ENCODE data around the gene SH2B3. TPM values are rescaled to one million over a fixed set of nuclear protein-coding genes. Genes with fewer than 3 reads are reported as not detected.

The SH2B3 gene
- total RNA-seq, 2 donors from 2014 or later, result 38.7 to 39.3 TPM

DNA sequence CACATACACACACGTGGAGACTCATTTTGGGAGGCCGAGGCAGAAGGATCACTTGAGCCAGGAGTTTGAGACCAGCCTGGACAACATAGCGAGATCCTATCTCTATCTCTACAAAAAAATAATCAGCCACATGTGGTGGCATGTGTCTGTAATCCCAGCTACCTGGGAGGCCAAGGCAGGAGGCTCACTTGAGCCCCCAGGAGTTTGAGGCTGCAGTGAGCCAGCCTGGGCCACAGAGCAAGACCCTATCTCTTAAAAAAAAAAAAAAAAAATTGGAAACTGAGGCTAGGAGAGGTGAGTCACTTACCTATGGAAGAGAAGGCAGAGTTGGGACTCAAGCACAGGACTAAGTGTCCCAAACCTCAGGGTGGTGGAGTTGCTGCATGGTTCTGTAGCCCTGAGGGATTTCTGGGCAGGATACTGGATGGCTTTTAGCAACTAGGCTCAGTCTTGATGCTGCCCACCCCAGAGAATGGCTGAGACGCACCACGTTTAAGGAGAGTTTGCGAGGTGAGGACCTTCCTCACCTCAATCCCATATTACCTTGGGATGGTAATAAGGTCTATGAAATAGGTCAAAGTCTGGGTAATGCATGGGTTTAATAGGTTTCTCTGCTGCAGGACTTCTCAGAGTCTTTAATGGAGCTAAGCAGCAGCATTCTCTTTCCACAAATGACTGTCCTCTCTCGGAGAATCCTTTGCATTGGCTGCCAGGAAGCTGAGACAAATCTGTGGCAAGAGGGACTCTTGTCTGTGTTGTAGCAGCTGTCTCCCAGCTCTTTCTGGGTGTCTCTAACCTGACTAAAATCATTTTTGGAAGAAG is 35.6 kb downstream of the SH2B3 start:
- Mint-ChIP-seq H3K27me3 (no peaks in the 10 kb centered on the region), H3K4me1 (peaks cover 74% of the 10 kb centered on the region), H3K36me3 (ENCODE audit: low read depth) (no peaks in the 10 kb centered on the region), H3K27ac (peak overlapping the region; percentile 100), H3K4me3 (no peak overlapping the region)
- DNase-seq (no peak), ATAC-seq (no peak)
- H3K9me3 ChIP-seq (ENCODE audit: control insufficient read depth, low read length, poor library complexity, severe bottlenecking), result no peaks in the 10 kb centered on the region

DNA sequence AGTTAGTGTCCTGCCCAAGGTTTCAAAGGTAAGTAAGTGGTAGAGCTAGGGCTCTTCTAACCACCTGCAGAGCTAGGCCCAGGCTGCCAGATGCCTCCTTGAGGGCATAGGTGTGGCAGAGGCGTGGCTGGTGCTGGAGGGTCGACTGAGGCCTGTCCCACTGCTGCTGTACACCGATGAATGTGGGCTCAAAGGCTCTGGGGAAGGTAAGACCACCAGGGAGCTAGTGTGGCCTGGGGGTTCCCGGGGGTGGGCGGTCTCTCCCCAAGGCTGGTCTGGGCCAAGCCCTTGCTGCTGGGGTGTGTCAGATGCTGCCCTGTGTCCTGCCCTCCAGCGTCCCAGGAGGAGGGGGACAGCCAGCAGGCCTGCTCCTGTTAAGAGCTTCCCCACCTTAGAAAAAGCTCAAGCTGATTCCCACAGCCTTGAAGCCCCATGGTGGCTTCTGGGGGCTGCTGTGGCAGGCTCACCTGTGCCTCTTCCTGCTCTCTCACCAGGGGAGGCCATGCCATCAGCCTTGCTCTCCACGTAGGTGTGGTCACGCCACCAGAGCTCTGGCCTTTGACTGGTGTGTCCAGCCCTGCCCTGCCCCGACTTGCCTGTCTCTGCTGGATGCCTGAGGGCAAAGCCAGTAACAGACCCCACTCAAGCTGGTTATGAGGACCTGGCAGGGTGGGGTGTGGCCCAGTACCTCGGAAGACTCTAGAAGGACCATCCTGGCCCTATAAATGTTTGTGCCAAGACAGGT is 36.8 kb downstream of the SH2B3 start:
- Mint-ChIP-seq H3K4me3 (peak overlapping the region; percentile 36), H3K27ac (peak overlapping the region; percentile 100), H3K4me1 (peaks cover 70% of the 10 kb centered on the region), H3K36me3 (ENCODE audit: low read depth) (no peaks in the 10 kb centered on the region), H3K27me3 (no peaks in the 10 kb centered on the region)
- no peaks in the 10 kb centered on the region for H3K9me3 ChIP-seq (ENCODE audit: control insufficient read depth, low read length, poor library complexity, severe bottlenecking)
- no peak for DNase-seq
- ATAC-seq, result no peak

DNA sequence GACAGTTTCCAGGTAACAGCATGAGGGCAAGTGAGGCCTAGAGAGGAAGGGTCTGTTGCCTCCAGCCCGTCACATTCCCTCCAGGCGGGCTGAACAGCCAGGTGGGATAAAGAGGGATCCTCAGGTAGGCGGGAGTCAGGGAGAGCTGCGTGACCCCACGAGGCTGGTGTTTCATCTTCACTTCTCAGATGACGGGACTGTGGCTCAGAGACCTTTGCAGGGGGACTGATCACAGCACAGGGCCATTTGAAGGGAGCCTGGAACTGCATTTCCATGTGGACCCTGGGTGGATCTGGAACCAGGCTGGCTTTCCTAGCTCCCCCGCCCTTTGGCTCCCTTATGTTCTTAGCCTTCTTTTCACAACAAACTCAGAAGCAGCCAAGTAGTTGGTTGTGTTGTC is 37.4 kb downstream of the SH2B3 start:
- Mint-ChIP-seq H3K27ac (peak overlapping the region; percentile 100), H3K4me1 (peaks cover 69% of the 10 kb centered on the region), H3K27me3 (no peaks in the 10 kb centered on the region), H3K36me3 (ENCODE audit: low read depth) (peaks cover 3% of the 10 kb centered on the region), H3K4me3 (peak overlapping the region; percentile 36)
- no peaks in the 10 kb centered on the region for H3K9me3 ChIP-seq (ENCODE audit: control insufficient read depth, low read length, poor library complexity, severe bottlenecking)
- DNase-seq (no peak), ATAC-seq (no peak)

DNA sequence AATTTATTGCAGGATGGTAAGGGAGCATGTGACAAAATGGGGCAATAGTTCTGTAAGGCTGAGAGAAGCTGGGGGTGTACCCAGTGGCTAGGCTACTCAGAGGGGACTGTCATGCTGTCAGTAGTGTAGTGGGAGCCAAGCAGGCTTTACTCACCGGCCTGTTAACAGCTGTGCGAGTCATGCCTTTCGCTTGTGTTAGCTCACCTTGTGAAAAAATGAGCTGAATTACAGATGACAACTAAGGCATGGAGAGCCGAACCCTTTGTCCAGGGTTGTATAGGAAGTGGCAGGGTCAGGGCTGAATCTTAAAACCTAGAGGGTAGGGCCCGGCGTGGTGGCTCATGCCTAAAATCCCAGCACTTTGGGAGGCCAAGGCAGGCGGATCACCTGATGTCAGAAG is 37.9 kb downstream of the SH2B3 start:
- H3K36me3 Mint-ChIP-seq (ENCODE audit: low read depth), result peaks cover 3% of the 10 kb centered on the region

DNA sequence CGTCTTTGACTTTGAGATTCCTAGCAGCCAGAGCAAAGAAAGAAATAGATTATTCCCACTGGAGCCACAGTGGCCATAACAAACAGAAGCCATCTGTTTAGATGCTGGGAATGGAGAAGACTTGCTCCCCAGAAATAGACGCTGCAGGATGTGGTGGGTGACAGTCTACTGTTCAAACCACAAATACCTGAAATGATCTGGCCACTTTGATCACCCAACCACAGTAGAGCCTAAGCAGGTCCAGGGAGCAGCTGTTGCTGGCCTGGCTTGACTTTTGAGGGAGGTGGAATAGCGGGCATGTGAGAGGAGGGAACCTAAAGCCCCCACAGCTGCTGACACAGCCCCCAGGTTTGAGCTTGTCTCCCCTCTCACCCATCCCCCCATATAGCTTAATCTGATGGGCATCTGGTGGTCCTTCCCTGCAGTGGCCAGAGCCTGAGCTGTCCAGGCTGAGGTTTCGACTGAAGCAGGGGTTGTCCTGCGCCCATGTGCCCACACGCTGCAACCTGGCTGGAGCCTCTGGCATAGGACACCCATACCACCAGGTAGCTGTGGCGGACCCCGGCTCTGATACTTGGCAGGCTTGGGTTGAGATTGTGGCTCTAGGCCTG is 38.7 kb downstream of the SH2B3 start:
- Mint-ChIP-seq H3K36me3 (ENCODE audit: low read depth) (peaks cover 5% of the 10 kb centered on the region), H3K4me3 (peak overlapping the region; percentile 81), H3K4me1 (peaks cover 73% of the 10 kb centered on the region), H3K27me3 (no peaks in the 10 kb centered on the region), H3K27ac (peak overlapping the region; percentile 100)
- H3K9me3 ChIP-seq (ENCODE audit: control insufficient read depth, low read length, poor library complexity, severe bottlenecking), result no peaks in the 10 kb centered on the region
- ATAC-seq (no peak), DNase-seq (no peak)

More for the DNA sequence above, 37.9 kb downstream of the SH2B3 start:
- Mint-ChIP-seq H3K27ac (peak overlapping the region; percentile 100), H3K4me3 (peak overlapping the region; percentile 36), H3K27me3 (no peaks in the 10 kb centered on the region), H3K4me1 (peaks cover 69% of the 10 kb centered on the region)
- DNase-seq (no peak), ATAC-seq (no peak)
- H3K9me3 ChIP-seq (ENCODE audit: control insufficient read depth, low read length, poor library complexity, severe bottlenecking), result no peaks in the 10 kb centered on the region

DNA sequence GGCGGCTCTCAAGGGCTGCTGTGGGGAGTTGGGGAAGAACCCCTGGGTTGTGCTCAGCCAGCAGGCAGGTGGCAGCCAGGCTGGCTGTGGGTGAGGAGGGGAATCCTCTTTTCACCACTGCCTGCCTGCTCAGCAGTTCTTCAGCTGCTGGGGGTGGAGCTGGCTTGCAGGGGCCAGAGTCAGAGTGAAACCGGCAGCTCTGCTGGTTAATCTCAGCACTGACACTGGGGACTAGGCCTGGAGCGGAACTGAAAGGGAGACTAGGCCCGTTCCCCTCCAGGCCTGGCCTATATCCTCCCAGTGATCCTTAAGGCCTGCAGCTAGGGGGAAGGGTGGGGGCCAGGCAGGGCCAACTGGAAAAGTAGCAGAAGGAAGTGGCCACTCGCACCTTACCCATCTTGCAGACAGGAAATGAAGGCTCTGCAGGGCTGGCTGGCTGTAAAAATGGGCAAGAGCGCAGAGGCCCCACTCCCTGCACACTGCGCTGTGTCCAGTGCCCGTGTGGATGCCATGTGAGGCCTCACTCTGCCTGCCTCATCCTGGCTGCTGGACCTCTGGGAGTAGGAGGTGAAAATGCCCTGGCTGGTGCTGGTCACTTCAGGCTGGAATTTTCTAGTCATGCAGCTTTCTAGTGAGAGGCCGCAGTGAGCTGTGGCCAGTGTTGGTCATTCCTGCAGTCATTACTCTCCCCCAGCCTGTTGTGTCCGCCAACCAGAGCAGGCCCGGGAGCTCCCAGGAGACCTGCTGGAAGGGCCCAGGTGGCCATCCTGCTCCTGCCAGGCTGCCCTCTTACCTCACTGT is 39.4 kb downstream of the SH2B3 start:
- peak; percentile 97 for ATAC-seq
- H3K9me3 ChIP-seq (ENCODE audit: control insufficient read depth, low read length, poor library complexity, severe bottlenecking), result no peaks in the 10 kb centered on the region
- H3K27me3 Mint-ChIP-seq, result no peaks in the 10 kb centered on the region
- H3K27ac Mint-ChIP-seq, result peak overlapping the region; percentile 100
- H3K36me3 Mint-ChIP-seq (ENCODE audit: low read depth), result peaks cover 5% of the 10 kb centered on the region
- peak overlapping the region; percentile 81 for H3K4me3 Mint-ChIP-seq
- H3K4me1 Mint-ChIP-seq, result peaks cover 70% of the 10 kb centered on the region
- DNase-seq, result peak; percentile 66 to 81 (median 76)

DNA sequence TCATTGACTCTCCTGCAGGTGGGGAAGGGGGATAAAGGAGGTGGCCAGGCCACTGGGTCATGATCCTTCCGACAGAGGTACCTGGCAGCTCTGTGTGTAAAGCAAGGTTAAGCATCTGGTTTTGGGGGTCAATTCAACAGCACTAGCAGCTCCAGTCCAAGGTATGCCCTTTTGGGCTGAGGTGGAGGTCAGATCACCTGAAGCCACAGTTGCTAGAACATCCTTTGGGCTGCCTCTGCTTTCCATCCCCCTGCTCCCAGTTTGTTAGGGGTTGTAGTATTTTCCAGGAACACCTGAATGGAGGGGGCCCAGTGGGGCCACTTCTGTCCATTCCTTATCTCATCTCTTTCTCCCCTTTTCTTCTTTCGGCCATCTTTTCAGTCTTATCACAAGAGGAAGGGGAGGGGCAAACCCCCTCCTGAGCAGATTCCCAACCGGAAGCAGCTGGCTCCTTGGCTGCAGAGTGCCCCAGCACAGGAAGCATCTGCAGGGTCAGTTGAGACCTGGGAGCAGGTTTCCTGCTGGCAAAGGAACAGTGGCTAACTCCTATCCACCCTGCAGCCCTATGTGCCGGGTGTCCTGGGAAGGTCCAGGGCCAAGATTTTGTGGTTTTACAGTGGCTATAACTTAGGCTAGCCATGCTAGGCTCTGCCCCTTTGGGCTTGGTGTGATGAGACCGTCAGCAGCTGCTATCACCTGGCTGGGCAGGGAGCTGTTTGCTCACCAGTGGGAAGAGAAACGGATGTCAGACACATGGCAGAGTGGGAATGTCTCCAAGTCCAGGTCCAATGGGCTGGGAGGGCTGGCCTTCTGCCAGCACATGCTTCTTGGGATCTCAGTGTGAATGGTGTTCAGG is 40.2 kb downstream of the SH2B3 start:
- H3K27me3 Mint-ChIP-seq, result no peaks in the 10 kb centered on the region
- ATAC-seq (no peak), DNase-seq (no peak)
- peaks cover 5% of the 10 kb centered on the region for H3K36me3 Mint-ChIP-seq (ENCODE audit: low read depth)
- no peaks in the 10 kb centered on the region for H3K9me3 ChIP-seq (ENCODE audit: control insufficient read depth, low read length, poor library complexity, severe bottlenecking)
- peak overlapping the region; percentile 68 for H3K4me3 Mint-ChIP-seq
- peaks cover 69% of the 10 kb centered on the region for H3K4me1 Mint-ChIP-seq
- peak overlapping the region; percentile 100 for H3K27ac Mint-ChIP-seq

DNA sequence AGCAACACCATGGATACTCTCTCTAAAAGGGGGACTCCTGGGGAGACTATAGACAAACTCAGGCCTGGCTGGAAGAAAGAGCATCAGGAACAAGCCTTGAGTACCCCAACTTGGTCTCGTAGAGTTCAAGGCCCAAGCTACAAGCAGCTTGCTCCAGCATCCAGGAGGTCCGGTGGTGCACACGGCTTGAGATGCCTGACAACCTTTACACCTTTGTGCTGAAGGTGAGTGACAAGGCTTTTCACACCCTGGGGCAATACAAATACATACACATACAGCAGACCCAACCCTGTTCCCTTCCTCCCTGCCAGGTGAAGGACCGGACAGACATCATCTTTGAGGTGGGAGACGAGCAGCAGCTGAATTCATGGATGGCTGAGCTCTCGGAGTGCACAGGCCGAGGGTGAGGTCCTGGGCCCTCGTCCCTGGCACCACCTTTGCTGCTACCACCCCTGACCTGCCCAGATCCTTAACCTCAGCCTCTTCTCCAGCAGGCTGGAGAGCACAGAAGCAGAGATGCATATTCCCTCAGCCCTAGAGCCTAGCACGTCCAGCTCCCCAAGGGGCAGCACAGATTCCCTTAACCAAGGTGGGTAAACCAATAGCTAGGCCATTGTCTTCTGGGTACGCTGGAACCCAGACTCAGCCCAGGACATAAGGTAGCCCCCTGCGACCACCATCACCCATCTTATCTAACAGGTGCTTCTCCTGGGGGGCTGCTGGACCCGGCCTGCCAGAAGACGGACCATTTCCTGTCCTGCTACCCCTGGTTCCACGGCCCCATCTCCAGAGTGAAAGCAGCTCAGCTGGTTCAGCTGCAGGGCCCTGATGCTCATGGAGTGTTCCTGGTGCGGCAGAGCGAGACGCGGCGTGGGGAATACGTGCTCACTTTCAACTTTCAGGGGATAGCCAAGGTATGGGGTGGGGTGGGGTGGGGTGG is 41.2 kb downstream of the SH2B3 start:
- Mint-ChIP-seq H3K36me3 (ENCODE audit: low read depth) (peaks cover 6% of the 10 kb centered on the region), H3K4me3 (no peak overlapping the region), H3K27ac (peak overlapping the region; percentile 100), H3K27me3 (no peaks in the 10 kb centered on the region), H3K4me1 (peaks cover 69% of the 10 kb centered on the region)
- no peak for DNase-seq
- ATAC-seq, result no peak
- no peaks in the 10 kb centered on the region for H3K9me3 ChIP-seq (ENCODE audit: control insufficient read depth, low read length, poor library complexity, severe bottlenecking)

DNA sequence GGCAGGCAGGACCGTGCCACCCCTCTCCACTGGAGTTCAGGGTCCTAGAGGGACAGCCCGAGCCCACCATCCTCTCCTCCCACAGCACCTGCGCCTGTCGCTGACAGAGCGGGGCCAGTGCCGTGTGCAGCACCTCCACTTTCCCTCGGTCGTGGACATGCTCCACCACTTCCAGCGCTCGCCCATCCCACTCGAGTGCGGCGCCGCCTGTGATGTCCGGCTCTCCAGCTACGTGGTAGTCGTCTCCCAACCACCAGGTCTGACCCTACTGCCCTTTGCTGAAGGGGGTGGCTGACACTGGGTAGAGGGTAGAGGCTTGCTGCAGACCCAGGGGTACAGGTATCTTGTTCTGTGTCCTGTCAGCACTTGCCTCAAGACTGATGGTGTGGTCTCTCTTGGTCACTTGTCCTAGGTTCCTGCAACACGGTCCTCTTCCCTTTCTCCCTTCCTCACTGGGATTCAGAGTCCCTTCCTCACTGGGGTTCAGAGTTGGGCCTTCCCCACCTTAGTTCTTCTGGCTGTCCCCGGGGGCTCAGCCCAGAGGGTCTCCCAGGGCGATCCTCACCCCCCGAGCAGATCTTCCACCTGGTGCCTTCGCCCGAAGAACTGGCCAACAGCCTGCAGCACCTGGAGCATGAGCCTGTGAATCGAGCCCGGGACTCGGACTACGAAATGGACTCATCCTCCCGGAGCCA is 42.0 kb downstream of the SH2B3 start:
- H3K27me3 Mint-ChIP-seq, result no peaks in the 10 kb centered on the region
- no peak for DNase-seq
- H3K27ac Mint-ChIP-seq, result peak overlapping the region; percentile 91
- no peaks in the 10 kb centered on the region for H3K9me3 ChIP-seq (ENCODE audit: control insufficient read depth, low read length, poor library complexity, severe bottlenecking)
- peaks cover 63% of the 10 kb centered on the region for H3K4me1 Mint-ChIP-seq
- no peak for ATAC-seq
- peaks cover 6% of the 10 kb centered on the region for H3K36me3 Mint-ChIP-seq (ENCODE audit: low read depth)
- H3K4me3 Mint-ChIP-seq, result no peak overlapping the region

DNA sequence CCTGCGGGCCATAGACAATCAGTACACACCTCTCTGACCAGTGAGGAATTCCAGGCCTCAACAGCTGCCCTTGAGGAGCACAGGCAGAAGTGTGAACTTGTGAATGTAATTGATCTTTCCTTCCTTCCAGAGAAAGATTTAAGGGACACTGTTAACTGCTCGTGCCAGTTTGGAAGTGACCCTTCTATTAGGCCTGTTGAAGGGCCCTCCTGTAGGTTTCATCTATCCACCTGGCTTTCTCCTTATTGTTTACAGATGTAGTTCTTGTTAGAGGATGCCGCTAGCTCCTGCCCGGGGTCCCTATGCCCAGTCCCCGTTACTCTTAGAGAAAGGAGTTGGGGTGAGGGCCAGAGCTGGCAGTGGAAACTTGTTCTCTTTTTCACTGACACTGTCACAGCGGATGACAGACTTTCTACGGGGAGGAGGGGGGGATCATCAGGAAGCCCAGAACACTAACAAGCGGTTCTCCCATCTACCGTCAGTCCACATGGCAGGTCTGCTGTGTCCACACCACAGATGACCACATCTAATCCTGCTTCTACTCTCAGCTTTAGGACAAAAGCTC is 42.6 kb downstream of the SH2B3 start:
- peaks cover 59% of the 10 kb centered on the region for H3K4me1 Mint-ChIP-seq
- DNase-seq (no peak), ATAC-seq (no peak)
- H3K9me3 ChIP-seq (ENCODE audit: control insufficient read depth, low read length, poor library complexity, severe bottlenecking), result no peaks in the 10 kb centered on the region
- peaks cover 6% of the 10 kb centered on the region for H3K36me3 Mint-ChIP-seq (ENCODE audit: low read depth)
- no peak overlapping the region for H3K4me3 Mint-ChIP-seq
- no peaks in the 10 kb centered on the region for H3K27me3 Mint-ChIP-seq
- H3K27ac Mint-ChIP-seq, result peak overlapping the region; percentile 91
